NCI-H82 (cell line): ENCODE data around the gene STAP2.
A peak's percentile ranks its signal among the peaks of the same experiment; 100 is the strongest.

ENCODE experiments used
- DNase-seq: peaks from one replicate; lab custom pipeline; 2025; lab: John Stamatoyannopoulos, UW

STAP2 gene

DNA sequence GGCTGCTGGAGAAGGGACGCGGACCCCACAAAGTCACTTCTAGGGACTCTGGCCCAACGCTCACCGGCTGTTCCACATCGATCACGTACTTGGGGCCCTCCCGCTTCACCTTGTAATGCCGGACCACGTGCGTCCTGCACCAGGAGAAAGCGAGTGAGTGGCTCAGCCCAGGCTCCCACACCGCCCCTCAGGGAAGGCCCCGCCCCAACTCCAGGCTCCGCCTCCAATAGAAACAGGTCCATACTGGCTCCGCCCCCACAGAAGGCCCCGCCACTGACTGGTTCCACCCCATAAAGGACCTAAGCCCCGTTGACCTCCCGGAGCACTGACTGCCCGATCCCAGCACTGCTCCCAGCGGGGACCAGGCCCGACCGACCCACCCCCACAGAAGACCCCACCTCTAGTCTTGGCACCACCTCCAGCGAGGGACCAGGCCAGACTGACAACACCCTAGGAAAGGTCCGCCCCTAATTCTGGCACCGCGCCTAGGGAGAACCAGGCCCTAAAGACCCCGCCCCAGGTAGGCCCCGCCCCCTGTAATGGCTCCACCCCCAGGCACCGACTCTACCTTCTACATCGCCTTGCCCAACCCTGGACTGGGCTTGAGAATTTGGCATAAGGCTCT, 11.3 kb downstream of the STAP2 start:
- peak; percentile 93 for DNase-seq

DNA sequence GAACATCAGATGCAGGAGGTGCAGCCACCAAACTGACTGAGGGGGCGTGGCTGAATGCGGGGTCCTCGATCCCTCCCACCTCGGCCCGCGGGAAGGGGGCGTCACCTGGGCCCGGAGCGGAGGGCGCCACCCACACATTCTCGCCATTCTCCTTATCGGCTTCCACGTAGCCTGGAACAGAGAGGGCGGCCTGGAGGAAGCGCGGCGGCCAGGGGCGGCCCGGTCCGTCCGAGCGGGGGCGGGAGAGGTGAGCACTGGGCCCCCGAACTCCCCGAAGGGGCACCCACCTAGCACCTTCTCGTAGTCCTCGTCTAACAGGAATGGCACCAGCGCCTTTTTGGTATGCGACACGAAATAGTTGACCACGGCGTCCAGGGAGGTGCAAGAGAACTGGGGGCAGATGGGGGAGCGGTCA, 11.8 kb downstream of the STAP2 start:
- DNase-seq, result peak; percentile 39

DNA sequence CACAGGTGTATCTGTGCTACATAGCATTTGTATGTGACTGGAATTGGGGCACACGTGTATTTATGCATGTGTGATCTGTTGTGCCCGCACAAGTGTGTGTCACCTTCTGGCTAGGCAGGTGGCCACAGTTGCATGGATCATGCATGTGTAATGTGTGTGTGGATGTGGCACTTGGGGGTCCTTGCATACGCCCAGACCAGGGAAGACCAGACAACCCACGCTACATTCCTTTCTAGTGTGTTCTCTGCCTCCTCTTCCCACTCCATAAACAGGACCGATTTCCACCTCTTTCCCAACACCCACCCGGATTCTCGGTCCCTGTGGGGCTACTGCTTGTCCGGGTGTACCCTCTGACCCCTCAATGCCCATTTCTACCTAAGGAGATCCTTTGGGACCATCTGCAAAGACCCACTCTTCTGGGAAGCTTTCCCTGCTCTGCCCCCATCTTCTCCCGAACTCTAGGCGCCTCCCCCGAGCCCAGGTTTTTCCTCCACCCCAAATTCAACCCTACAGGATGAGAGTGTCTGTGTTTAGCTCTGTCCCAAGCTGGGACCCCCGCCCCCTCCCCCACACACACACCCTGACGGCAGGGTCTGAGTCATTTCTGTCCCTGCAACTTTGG, 12.3 kb downstream of the STAP2 start:
- no peak for DNase-seq

DNA sequence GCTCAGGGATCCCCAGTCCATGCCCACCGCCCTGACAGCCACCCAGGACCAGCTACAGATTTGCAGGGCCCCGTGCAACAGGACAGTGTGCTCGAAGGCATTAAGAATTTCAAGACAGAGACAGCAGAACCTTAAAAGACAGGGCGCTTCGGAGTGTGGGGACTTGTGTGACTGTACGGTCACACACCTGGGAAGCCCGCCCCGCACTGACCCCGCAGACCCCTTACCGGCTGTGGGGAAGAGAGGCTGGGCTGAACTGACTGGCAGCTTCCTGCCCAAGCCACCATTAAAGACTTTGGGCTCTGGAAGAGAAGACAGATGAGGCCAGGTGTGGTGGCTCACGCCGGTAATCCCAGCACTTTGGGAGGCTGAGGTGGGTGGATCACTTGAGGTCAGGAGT, 14.4 kb downstream of the STAP2 start:
- DNase-seq, result no peak

DNA sequence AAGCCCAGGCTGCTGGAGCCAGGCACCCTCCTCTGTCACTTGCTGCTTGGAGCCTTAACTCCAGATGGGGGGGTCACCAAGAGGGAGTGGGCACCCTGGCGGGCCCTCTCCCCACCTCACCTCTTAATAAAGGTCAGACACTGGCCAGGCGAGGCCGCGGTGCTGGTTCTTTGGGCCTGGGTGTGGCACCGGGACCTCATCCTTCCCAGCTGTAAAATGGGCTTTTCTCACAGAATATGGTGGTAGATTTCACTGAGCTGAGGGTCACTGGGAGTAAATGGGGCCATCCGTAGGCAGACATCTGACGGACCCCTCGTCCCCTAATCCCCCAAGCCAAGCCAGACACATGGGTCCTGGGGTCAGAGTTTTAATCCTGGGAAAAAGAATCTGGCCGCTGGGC, 14.9 kb downstream of the STAP2 start:
- DNase-seq, result no peak

DNA sequence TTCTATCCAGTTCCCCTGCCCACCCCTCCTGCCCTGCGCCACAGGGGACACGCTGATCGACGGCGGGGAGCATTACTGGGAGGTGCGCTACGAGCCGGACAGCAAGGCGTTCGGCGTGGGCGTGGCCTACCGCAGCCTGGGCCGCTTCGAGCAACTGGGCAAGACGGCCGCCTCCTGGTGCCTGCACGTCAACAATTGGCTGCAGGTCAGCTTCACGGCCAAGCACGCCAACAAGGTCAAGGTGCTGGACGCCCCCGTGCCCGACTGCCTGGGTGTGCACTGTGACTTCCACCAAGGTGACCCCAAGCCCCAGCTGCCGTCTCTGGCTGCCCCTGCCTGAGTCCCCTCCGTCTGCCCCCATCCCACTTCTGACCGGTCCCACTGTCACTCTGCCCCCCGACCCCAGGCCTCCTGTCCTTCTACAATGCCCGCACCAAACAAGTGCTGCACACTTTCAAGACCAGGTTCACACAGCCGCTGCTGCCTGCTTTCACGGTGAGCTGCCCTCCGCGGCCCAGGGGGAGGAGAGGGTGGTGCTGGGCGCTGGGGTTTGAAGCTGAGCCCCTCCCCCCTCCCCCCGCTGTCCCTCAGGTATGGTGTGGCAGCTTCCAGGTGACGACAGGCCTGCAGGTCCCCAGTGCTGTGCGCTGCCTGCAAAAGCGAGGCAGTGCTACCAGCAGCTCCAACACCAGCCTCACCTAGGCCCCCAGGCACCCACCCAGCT, 15.5 kb downstream of the STAP2 start:
- no peak for DNase-seq

DNA sequence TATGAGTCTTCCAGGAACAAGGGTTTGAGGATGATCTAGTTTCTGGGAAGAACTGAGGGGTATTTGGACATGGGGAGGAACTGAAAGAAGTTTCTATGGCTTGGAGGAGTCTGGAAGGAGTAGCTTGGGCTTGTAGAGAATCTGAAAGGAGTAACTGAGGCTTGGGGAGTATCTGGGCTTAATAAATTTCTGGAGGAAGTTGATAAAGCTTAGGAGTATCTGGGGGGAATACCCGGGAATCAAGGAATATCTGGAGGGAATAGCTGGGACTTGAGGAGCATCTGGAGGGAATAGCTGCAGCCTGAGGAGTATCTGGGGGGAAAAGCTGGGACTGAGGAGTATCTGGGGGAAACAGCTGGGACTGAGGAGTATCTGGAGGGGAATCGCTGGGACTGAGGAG, 18.2 kb downstream of the STAP2 start:
- no peak for DNase-seq

DNA sequence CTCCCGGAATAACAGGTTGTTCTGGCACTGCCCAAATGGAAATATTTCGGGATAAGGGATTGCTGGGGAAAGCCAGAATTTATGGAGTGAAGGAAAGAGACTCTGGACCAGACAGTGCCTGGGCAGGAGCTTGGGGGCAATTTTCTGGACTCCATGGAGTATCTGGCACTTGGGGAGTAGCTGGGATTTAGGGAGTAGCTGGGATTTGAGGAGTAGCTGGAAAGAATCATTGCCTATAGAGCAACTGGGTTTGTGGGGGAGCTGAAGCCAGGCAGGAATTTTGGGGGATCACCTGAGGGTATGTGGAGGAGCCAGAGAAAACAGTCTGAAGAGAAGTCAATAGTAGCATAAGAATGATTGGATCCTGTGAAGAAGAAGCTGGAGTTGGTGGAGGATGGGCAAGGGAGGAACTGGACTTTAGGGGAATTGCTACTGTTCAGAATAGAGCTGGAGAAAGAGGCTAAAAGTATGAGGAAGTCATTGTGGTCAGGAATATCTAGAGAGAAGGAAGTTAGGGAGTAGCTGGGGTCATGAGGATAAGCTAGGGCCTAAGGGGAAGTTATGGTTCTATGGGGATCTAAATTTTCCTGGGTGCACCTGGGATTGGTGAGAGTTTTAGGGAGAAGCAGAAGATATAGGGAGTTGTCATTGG, 19.4 kb downstream of the STAP2 start:
- DNase-seq, result no peak

DNA sequence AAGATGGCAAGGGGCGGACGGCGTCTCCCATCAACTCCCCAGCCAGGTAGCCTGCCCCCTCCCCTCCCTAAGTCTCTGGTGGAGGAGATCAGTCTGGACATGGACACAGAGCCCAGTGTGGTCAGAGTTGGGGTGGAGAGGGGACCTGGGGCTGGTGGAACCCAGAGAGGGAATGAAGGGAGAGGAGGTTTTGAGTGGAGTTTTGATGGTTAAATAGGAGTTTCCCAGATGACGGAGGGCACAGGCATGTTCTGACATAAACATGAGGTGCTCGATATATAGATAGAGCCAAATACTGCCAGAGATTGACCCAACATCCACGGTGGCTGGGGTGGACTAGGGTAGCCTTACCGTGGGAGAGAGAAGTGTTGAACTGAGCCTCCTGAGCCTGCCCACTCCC, 20.2 kb downstream of the STAP2 start:
- DNase-seq, result no peak

DNA sequence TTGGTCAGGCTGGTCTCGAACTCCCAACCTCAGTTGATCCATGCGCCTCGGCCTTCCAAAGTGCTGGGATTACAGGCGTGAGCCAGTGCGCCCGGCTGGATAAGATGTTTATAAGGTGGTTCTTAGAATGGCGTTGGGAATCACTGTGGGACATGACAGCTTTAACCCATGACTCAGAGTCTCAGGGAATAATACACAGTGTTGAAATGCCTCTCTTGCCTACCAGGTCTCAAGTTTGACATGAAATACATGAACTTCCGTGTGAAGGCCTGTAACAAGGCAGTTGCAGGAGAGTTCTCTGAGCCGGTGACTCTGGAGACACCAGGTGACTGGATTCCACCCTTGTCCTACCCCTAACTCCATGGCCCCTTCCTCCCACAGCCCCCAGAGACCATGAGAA, 21.7 kb downstream of the STAP2 start:
- DNase-seq, result no peak

DNA sequence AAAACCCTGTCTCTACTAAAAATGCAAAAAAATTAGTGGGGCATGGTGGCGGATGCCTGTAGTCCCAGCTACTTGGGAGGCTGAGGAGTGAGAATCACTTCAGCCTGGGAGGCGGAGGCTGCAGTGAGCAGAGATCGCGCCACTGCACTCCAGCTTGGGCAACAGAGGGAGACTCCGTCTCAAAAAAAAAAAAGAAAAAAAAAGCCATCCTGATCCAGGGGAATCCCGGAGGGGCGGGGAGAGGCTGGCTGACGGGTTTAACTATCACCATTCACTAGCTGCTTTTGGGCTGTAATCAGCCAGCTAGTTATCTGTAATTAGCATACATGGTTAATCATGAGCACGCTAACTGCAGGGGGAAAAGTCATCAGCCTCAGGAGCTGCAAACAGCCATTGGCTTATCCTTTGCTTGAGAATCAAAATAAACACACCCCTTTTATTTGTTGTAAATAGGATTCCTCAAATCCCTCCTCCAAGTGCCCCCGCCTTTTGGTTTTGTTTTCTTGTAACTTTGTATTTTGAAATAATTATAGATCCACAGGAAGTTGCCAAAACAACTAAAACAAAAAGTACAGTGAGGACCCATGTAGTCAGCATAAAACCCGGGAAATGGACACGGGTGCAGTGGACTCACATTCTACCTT, 24.7 kb downstream of the STAP2 start:
- no peak for DNase-seq

DNA sequence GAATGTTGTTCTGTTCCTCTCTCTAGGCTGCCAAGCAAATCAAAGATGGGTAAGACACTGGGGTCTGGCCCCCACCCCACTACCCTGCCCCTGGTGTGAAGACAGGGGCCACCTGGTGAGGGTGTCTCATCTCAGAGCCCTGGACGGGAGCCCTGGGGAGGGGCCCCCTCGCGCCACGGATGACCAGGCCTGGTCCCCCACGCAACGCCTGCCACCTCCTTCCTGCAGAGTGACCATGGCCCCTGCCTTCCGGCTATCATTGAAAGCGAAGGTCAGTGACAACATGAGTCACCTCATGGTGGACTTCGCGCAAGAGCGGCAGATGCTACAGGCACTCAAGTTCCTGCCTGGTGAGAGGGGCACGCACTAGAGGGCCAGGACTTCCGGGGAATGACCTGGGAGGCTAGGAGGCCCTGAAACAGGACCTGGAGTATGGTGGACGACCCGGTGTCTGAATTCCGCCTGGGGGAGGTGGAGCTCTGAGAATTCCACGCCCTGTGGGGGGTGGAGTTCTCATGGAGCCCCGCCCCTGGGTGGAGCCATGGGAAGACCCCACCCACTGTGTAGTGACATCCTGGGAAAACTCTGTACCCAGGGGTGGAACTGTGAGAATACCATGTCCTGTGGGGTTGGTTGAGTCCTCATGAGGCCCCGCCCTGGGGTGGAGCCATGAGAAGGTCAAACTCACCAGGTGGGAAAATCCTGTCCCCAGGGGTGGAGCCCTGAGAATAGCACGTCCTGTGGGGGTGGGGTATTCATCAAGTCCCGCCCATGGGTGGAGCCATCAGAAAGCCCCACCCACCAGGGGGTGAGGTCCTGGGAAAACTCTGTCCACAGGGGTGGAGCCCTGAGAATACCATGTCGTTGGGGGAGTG, 28.1 kb downstream of the STAP2 start:
- DNase-seq, result peak; percentile 31

DNA sequence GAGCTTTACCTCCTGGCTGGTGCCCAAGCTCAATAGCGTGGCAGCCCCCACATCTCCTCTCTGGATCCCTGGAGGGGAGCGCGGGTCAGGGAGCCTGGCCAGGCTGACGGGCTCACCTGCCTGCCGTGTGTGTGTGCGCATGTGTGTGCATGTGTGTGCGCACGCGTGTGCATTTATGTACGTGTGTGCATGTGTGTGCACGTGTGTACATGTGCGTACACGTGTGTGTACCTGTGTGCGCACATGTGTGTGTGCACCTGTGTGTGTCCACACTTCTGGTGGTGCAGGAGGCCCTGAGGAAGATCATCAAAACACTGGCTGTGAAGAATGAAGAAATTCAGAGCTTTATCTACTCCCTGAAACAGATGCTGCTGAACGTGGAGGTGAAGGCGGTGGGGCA, 33.0 kb downstream of the STAP2 start:
- no peak for DNase-seq

DNA sequence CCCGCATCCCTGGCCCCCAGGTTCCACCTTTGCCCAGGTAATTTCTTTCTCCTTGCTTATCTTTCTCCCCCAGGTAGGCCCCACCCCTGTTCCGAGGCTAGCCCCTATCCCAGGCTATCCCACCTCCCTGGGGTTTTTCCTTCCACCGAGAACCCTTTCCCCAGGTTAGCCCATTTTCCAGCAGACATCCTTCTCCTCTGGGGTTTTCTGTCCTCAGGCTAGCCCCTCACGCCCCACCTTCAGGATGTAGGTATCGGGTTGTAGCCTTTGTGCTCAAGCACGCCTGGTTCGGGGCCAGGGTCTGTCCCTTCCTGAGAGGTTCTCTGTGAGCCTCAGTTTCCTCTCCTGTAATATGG, 33.4 kb downstream of the STAP2 start:
- no peak for DNase-seq

DNA sequence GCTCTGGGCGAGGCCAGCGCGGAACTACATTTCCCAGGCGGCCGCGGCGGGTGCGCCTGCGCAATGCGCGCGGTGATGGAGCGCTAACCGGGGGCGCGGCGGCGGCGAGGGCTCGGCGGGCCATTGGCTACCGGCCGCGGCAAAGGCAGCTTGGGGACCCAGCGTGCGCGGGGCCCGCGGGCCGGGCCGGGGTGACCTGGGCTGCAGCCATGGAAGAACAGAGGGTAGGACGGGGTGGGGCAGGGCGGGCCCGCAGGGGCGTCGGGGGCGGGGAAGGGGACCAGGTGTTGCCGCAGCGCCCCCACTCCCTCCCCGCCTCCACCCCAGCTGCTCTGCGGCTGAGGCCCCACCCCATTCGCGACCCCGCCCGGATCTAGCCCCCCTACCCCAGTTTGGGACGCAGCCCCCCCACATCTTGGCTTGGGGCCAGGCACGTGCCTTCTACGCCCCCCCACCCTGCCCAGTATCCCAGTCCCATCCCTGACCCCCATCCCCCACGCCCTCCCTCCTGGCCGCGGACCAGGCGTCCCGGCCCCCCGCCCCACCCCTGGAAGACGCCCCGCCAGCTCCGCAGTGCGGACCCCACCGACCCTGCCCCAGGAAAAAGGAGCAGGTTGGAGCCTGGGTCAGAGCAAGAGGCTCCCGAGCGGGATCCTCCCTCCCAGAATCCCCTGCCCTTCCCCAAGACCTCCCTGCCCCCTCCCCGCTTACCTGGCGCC, 33.9 kb downstream of the STAP2 start, which contains the start of gene FSD1:
TSS of gene FSD1 (plus strand) at position 61 of the 719 bp plus-strand sequence. CDS start at position 210, 149 bp downstream.
- DNase-seq, result peak; percentile 78

DNA sequence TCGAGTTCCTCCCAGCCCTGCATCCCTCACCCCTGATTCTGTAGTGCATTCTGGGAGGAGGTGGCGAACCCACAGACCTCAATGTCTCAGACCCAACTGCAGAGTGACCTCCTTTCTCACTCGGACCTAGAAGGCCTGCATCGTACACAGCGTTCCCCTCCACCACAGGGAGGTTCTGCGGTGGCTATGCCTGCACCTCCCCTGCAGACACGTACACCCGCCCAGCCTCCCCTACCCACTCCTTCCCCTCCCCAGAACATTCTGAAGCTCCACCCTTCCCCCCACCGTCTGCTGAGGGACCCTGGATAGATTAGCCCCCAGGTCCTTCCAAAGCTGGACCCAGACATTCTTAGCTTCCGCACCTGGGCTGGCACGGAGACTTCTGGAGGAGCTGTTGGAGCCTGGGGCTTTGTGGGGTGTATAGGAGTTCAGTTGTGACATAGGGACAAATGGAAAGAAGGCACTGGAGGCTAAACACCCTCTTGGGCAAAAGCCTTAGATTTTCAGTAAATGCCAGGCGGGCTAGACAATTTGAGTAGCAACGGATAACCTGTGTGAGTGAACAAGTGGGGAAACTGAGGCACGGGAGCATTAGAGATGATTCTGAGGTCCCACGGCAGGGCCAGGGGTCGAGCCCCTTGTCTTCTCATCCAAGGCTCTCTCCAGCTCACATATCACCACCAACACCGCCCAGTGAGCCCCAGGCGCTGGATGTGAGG, 34.6 kb downstream of the STAP2 start:
- no peak for DNase-seq

DNA sequence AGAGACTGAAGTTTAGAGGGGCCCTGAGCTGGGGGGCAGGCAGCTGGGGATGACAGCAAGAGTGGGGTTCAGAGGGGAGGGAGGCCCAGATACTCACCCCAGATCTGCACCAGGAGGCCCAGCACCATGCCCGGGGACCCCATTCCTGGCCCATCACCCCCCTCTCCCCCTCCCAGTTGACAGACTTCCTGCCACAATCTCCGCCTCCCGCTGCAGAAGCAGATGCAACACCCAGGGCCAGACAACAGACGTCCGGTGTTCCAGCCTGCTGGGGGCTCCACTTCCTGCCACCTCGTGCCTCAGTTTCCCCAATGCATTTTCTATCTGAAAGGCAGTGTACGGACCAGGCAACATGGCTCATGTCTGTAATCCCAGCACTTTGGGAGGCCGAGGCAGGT, 36.4 kb downstream of the STAP2 start, which contains the start of gene TMIGD2:
TSS of gene TMIGD2 (minus strand) at position 147 of the 398 bp plus-strand sequence. CDS start at position 143, 4 bp downstream.
- no peak for DNase-seq

DNA sequence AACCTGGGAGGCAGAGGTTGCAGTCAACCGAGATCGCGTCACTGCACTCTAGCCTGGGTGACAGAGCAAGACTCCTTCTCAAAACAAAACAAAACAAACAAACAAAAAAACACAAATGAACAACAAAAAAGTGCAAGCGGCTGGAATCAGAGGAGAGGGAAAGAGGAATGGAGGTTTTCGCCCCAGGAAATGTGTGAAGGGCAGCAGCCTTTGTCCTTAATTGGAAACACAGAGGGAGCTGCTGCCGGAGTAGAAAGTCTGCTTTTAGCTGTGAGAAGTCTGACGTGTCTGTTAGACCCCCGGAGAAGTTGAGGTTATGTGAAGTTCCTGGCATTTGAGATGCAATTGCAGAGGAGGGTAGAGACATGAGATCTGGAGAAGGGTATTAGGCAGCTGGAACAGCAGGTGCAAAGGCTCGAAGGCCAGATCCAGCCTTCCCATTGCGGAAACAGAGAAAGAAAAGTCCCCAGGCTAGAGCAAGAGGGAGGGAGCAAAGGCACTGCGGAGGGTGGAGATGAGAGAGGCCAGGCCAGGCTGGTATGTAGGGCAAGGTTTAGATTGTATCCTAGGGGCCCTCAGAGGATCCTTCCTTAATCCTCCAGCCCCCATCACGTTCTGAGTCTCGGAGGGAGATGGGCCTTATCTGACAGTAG, 36.9 kb downstream of the STAP2 start:
- DNase-seq, result peak; percentile 29

DNA sequence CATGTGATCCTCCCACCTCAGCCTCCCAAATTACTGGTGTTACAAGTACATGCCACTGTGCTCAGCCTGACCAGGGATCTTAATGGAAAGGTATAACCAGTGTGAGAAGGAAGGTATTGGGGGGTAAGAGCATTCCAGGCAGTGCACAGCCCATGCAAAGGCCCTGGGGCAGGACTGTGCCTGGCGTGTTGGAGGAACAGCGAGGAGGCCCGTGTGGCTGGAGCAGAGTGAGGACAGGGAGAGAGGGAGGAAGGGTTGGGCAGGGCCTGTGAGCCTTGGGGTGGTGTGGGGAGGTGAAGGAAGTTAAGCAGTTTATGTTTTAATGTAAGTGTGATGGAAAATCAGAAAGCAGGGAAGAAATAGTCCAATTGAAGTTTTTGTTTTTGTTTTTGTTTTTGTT, 38.0 kb downstream of the STAP2 start:
- no peak for DNase-seq
